ENCODE results near the gene CYP2R1.
"Not testable (repeated sequence)": the region's sequence is repeated elsewhere in the genome, so short reads cannot be mapped to it uniquely, and the experiment has no call there.

CYP2R1 gene

GRCh38 chr11:14891143-14892035, 642 bp downstream of the CYP2R1 start:
- peak; percentile 94 for DNase-seq (ENCODE audit: low spot score)

DNA sequence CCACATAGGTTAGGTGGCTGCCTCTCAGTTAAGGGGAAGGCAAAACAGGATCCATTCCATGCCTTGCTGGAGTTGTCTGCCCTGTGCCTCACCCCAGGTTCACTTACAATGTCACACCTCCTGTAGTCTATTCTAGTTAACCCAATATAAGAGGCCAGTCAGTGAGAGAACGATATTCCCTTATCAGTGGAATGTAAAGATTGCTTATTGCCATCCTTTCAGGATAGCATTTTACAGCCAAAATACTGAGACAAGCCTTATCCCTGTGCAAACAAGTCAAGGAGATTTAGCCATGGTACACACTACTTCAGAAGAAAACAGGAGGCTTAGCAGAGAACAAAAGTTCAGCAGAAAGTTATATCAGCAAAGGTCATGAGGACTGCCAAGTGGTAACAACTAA, 5.5 kb downstream of the CYP2R1 start:
- DNase-seq (ENCODE audit: low spot score): no peak

DNA sequence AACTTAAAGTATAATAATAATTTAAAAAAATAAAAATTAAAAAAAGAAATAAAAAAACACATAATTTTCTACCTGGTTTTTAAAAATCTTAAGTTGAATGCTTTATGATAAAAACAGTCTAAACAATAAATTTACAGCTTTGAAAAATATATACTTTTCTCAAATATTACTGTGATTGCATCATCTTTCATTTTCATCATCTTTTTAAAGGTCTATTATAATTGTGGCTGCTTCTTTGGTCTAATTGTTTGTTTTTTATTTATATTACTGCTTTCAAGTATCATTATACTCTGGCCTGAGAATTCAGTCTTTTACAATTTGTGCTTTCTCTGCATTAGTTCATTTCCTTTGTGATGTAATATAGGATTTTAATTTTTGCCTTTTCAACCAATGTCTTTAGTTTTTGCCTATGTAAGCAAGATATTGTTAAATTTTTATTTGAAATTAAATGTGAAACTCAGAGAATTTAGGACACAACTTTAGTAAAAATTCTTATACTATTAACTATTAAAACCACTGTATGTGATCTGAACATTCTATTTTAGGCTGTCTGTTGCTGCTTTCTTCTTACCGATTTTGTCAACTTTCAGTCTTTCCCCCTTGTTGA, 7.3 kb downstream of the CYP2R1 start:
- no peak for DNase-seq (ENCODE audit: low spot score)

GRCh38 chr11:14883683-14884082, 8.3 kb downstream of the CYP2R1 start:
- DNase-seq (ENCODE audit: low spot score): not testable (repeated sequence)

- no peak for DNase-seq (ENCODE audit: low spot score)
These were observed 9.8 kb downstream of the CYP2R1 start for GRCh38 chr11:14882196-14882595.

DNA sequence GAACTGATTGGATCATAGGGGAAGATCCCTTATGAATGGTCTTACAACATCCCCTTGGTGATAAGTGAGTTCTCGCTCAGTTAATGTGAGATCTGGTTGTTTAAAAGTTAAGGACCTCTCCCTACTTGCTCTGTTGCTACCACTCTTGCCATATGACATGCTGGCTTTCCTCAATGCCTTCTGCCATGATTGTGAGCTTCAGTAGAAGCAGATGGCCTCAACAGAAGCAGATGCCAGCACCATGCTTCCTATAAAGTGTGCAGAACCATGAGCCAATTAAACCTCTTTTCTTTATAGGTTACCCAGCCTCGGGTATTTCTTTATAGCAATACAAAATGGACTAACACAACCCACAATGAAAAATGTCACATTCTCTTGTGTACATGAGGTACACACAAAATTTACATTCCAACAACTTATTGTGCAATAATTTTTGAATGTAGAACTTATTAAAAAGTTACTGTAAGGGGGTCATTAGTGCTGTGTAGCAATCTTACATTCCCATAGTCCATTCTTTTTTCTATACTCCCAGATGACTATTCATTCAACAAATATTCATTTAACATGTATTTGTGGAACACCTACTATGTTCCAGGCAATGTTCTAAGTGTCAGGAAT, 10.3 kb downstream of the CYP2R1 start:
- DNase-seq (ENCODE audit: low spot score): no peak

DNA sequence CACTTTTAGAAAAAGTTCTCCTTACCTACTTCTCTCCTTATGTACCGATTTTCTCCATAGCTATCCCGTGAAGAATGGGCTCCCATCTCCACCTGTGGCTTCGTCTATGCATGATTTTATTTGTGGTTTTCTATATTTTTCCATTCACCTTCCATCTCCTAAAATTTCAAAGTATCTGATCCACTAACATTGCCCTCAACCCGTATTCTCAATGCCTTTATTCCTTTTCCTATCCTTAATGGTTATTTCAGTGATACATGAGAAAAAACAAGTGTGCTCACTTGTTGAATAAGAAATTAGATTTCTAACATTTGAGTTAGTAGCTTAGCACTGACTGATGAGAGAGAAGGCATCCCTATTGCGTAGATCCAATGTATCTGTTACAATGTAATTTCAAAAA, 16.9 kb downstream of the CYP2R1 start:
- DNase-seq (ENCODE audit: low spot score): no peak

DNA sequence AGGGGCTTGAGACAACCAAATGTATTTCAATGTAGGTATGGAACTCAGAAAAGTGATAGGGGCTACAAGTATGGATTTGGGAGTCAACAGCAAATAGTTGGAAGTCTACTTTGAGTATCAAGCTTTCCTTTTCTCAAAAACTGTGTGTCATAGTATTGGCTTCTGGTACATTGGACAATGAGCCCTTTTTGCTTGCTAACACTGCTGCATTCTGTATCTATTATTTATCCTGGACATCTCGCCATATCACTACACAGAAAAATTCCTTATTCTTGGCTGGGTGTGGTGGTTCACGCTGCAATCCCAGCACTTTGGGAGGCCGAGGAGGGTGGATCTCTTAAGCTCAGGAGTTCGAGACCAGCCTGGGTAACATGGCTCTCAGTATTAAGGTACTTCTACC, 18.4 kb downstream of the CYP2R1 start:
- no peak for DNase-seq (ENCODE audit: low spot score)

DNA sequence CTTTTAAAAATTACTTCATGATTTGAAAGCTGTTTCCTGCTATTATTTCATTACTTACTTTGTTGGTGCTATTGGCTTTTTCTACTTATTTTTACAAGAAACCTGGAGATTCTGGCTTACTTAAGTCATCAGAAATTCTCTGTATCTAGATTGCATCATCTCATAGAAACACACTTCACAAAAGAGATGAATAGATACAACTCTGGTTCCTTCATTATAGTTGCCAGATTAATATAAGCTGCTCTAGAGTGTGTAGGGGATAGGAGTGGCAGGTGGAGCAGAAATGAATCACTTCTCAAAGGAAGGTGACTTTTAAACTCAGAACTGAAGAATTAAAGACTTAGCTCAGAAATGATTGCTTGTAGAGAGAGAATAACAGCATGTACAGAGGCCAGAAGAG, 20.0 kb downstream of the CYP2R1 start:
- no peak for DNase-seq (ENCODE audit: low spot score)

DNA sequence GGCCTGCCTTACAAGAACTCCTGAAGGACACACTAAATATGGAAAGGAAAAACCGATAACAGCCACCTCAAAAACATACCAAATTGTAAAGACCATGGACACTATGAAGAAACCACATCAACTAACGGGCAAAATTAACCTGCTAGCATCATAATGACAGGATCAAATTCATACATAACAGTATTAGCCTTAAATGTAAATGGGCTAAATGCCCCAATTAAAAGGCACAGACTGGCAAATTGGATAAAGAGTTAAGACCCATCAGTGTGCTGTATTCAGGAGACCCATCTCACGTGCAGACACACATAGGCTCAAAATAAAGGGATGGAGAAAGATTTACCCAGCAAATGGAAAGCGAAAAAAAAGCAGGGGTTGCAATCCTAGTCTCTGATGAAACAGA, 28.3 kb downstream of the CYP2R1 start:
- not testable (repeated sequence) for DNase-seq (ENCODE audit: low spot score)

DNA sequence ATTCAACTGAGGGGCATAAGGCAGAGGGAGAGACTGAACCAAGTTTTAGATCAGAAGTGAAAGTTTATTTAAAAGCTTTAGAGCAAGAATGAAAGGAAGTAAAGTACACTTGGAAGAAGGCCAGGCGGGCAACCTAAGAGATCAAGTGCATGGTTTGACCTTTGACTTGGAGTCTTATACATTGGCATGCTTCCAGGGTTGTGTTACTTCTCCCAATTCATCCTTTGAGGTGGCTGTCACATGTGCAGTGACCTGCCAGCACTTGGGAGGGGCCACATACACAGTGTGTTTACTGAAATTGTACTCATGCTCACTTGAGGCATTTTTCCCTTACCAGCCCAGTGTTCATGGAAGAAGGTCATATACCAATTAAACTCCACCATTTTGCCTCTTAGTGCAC, 30.4 kb downstream of the CYP2R1 start:
- no peak for DNase-seq (ENCODE audit: low spot score)

- DNase-seq (ENCODE audit: low spot score): no peak
These were observed 31.5 kb downstream of the CYP2R1 start for GRCh38 chr11:14860511-14860910.

DNA sequence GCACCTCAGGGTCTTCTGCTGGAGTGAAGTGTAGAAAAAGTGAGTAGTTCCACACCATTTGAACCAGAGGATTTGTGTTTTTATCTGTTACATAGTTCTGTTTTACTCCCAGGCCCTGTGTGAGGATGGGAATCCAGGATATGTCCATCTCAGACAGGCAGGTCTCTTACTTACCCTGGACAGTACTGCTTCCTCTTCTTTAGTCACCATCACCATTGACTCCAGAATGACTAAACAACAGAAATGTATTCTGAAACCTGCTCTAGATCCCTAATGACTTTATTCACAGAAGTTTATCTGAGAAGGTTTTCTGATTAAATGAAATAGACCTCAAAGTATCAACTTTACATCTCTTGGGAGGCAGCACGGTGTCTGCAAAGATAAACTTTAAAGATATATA, 33.6 kb downstream of the CYP2R1 start:
- DNase-seq (ENCODE audit: low spot score): no peak

DNA sequence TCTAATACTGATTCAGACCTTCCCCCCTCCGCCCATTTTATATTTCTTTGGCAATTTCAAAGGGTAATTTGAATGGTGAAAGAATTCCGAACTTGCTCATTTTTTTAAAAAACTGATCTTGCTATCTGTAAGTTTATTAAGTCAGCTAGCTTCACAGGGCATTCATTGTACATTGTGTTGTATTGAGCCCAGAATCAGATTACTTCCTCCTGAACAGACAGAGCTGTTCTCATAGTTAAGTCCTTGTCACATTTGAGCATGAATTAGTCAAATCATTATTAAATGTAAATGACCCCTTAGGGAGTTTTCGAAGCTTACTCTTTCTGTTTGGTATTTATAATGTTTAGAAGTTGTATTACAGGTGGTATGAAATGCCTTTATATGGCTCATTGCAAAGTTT, 34.4 kb downstream of the CYP2R1 start:
- DNase-seq (ENCODE audit: low spot score): no peak

DNA sequence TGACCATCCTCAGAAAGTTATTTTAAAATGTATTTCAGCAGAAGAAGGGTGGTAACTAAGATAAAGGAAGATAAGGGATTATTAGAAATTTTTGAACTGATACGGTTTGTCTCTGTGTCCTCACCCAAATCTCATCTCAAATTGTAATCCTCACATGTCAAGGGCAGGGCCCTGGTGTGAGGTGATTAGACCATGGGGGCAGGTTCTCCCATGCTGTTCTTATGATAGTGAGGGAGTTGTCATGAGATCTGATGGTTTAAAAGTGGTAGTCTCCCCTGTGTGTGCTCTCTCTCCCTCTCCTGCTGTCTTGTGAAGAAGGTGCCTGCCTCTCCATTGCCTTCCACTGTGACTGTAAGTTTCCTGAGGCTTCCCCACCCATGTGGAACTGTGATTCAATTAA, 36.1 kb downstream of the CYP2R1 start:
- no peak for DNase-seq (ENCODE audit: low spot score)

GRCh38 chr11:14854057-14854456, 38.0 kb downstream of the CYP2R1 start:
- DNase-seq (ENCODE audit: low spot score): no peak

GRCh38 chr11:14852571-14853177, 39.4 kb downstream of the CYP2R1 start:
- no peak for DNase-seq (ENCODE audit: low spot score)

DNA sequence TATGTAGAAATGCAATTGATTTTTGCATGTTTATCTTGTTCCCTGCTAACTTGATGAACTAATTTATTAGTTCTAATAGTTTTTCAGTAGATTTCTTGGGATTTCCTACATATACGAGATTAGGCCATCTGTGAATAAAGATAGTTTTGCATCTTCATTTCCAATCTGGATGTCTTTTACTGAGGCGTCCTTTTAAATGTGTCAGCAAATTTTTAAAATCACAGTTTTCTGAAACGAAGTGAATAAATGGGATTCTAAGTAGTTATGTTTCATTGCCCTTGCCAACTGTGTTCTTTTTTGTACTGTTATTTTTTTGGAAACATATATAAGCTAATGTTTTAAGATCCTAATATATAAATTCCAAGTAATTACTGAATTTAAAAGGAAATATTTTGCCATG, 50.0 kb downstream of the CYP2R1 start:
- DNase-seq (ENCODE audit: low spot score): no peak

- DNase-seq (ENCODE audit: low spot score): no peak
These were observed 56.2 kb downstream of the CYP2R1 start for GRCh38 chr11:14835496-14836492.

Data from GM03348 (cell line).